Neural cell (in vitro differentiated cells): ENCODE data around the gene PRMT5. TPM values are rescaled to one million over a fixed set of nuclear protein-coding genes. Genes with fewer than 3 reads are reported as not detected.

Source experiments
- H2AFZ ChIP-seq: fragments of 200-600, 300-800 bp; sonication (generic), shearing (Covaris generic); 2 replicates; pipeline ENCODE4 v1.6.0; 2014; ENCODE audit warnings: low read depth, mild to moderate bottlenecking, antibody characterized with exemption, low read length, moderate library complexity
- H3F3A ChIP-seq: fragments of 200-600 bp; shearing (Covaris generic); 2 replicates; pipeline ENCODE4 v1.6.1; 2016; ENCODE audit warnings: mild to moderate bottlenecking, moderate library complexity, mixed read lengths, antibody characterized with exemption, low read length; ENCODE audit not compliant: insufficient read depth, poor library complexity, severe bottlenecking
- H3K27ac ChIP-seq: fragments of 200-600, 300-800 bp; sonication (generic), shearing (Covaris generic); 2 replicates; pipeline ENCODE4 v1.5.1; 2014; ENCODE audit warnings: mild to moderate bottlenecking, low read length, moderate library complexity
- H3K27me3 ChIP-seq: fragments of 300-800, 200-600 bp; sonication (generic), shearing (Covaris generic); 2 replicates; pipeline ENCODE4 v1.6.0; 2014; ENCODE audit warnings: mild to moderate bottlenecking, low read depth, low read length, moderate library complexity; ENCODE audit not compliant: insufficient read depth
- H3K36me3 ChIP-seq: fragments of 300-800, 200-600 bp; sonication (generic), shearing (Covaris generic); 2 replicates; pipeline ENCODE4 v1.5.1; 2014; ENCODE audit warnings: mild to moderate bottlenecking, antibody characterized with exemption, low read length, moderate library complexity; ENCODE audit not compliant: insufficient read depth
- H3K4me2 ChIP-seq: fragments of 300-800, 200-600 bp; sonication (generic), shearing (Covaris generic); 2 replicates; pipeline ENCODE4 v1.6.0; 2014; ENCODE audit warnings: mild to moderate bottlenecking, low read length
- H3K4me3 ChIP-seq: fragments of 300-800, 200-600 bp; sonication (generic), shearing (Covaris generic); 2 replicates; pipeline ENCODE4 v1.5.1; 2014; ENCODE audit warnings: mild to moderate bottlenecking, low read length, moderate library complexity
- H3K79me2 ChIP-seq: fragments of 200-600 bp; shearing (Covaris generic); replicated peaks from 2 replicates; pipeline ENCODE4 v1.6.0; 2014; ENCODE audit warnings: mild to moderate bottlenecking, low read length, moderate library complexity; ENCODE audit not compliant: insufficient read depth
- H3K9ac ChIP-seq: fragments of 300-800, 200-600 bp; sonication (generic), shearing (Covaris generic); 2 replicates; pipeline ENCODE4 v1.6.1; 2016; ENCODE audit warnings: mild to moderate bottlenecking, low read length, mixed read lengths
- H3K9me2 ChIP-seq: fragments of 200-600 bp; shearing (Covaris generic); 2 replicates; pipeline ENCODE4 v1.6.1; 2016; ENCODE audit warnings: mild to moderate bottlenecking, low read length, mixed read lengths; ENCODE audit not compliant: insufficient read depth
- H3K9me3 ChIP-seq: fragments of 200-600, 300-800 bp; sonication (generic), shearing (Covaris generic); 2 replicates; pipeline ENCODE4 v1.6.1; 2016; ENCODE audit warnings: mild to moderate bottlenecking, mixed run types, low read length, moderate library complexity, mixed read lengths
- H4K20me1 ChIP-seq: fragments of 200-600 bp; shearing (Covaris generic); 2 replicates; pipeline ENCODE4 v1.6.1; 2016; ENCODE audit warnings: mild to moderate bottlenecking, mixed run types; ENCODE audit not compliant: insufficient read depth
- EP300 ChIP-seq: fragments of 450-650 bp; conservative IDR thresholded peaks from 2 replicates; pipeline ENCODE4 v1.6.1; 2014; ENCODE audit warnings: antibody characterized with exemption, mild to moderate bottlenecking, moderate library complexity; ENCODE audit not compliant: poor library complexity, severe bottlenecking
- EZH2 ChIP-seq: fragments of 200-600, 300-800 bp; shearing (Covaris generic), sonication (generic); IDR thresholded peaks from 2 replicates; pipeline ENCODE4 v1.6.1; 2014; ENCODE audit warnings: antibody characterized with exemption, low read length, borderline replicate concordance, mild to moderate bottlenecking; ENCODE audit not compliant: insufficient read depth, poor library complexity, severe bottlenecking
- MXI1 ChIP-seq: fragments of 450-650 bp; conservative IDR thresholded peaks from 2 replicates; pipeline ENCODE4 v1.6.1; 2014; ENCODE audit warnings: antibody characterized with exemption, mild to moderate bottlenecking; ENCODE audit not compliant: poor library complexity, severe bottlenecking
- POLR2AphosphoS5 ChIP-seq: IDR thresholded peaks from 2 replicates; pipeline ENCODE4 v1.6.1; 2012
- RAD21 ChIP-seq: fragments of 450-650 bp; conservative IDR thresholded peaks from 2 replicates; pipeline ENCODE4 v1.6.1; 2014; ENCODE audit warnings: antibody characterized with exemption, mild to moderate bottlenecking, moderate library complexity
- SMC3 ChIP-seq: fragments of 450-650 bp; conservative IDR thresholded peaks from 2 replicates; pipeline ENCODE4 v1.6.1; 2014; ENCODE audit warnings: antibody characterized with exemption, mild to moderate bottlenecking, moderate library complexity; ENCODE audit not compliant: poor library complexity
- TAF1 ChIP-seq: IDR thresholded peaks from 2 replicates; pipeline ENCODE4 v1.6.1; 2012; ENCODE audit warnings: low read depth
- polyA plus RNA-seq: library from polyadenylated mRNA; depleted of rRNA; stranded (reverse); fragments of >200 nt; gene quantifications from 2 replicates; pipeline ENCODE4 v1.2.3, GENCODE V29; 2014
- TF ChIP-seq, protein P1 (sequence below): IDR thresholded peaks from 2 replicates; pipeline ENCODE4 v1.6.1; 2012; ENCODE audit warnings: borderline replicate concordance
- TF ChIP-seq, protein P2 (sequence below): fragments of 450-650 bp; IDR thresholded peaks from 2 replicates; pipeline ENCODE4 v1.5.1; 2014; ENCODE audit warnings: antibody characterized with exemption, mild to moderate bottlenecking, moderate library complexity; ENCODE audit not compliant: poor library complexity, severe bottlenecking

PRMT5 gene
- polyA plus RNA-seq, 1 donor from 2014 or later, result 102 TPM

DNA sequence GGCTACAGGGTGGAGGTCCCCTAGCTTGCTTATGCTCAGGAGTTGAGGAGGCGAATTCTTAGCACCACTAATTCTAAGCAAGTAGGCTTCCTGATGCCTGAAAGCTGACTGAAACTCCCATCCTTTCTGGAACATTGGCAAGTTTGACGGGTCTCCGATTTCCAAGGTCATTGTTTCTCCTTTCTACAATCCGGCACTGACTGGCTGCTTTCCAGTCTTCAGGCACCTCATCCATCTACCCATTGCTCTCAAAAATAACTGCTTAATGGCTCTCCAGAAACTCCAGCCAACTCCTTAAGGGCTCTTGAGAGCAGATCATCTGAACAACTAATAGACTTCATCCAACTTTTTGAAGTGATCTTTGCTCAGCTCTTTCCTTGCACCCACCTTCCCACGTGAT, 32.8 kb downstream of the PRMT5 start:
- no peaks in the 10 kb centered on the region for H3K79me2 ChIP-seq
- no peaks in the 10 kb centered on the region for H3K9me2 ChIP-seq

DNA sequence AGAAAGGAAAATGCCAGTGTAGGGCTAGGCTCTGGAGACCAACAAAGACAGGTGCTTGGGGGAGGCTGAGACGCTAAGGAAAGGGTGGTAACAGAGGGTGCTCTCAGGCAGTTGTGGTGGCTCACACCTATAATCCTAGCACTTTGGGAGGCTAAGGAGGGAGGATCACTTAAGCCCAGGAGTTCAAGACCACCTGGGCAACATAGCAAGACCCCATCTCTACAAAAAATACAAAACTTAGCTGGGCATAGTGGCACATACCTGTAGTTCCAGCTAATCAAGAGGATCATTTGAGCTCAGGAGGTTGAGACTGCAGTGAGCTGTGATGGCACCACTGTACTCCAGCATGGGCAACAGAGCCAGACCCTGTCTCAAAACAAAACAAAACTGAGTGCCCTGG, 33.8 kb downstream of the PRMT5 start:
- H3K4me2 ChIP-seq, result no peak overlapping the region
- H3K27me3 ChIP-seq, result no peaks in the 10 kb centered on the region
- no peaks in the 10 kb centered on the region for H3K36me3 ChIP-seq
- H3K27ac ChIP-seq, result peak overlapping the region; percentile 83
- TF ChIP-seq EZH2 (no peak), POLR2AphosphoS5 (no peak), MXI1 (no peak), SMC3 (no peak), EP300 (no peak), RAD21 (no peak), TAF1 (no peak)
- TF ChIP-seq, protein P1, sequence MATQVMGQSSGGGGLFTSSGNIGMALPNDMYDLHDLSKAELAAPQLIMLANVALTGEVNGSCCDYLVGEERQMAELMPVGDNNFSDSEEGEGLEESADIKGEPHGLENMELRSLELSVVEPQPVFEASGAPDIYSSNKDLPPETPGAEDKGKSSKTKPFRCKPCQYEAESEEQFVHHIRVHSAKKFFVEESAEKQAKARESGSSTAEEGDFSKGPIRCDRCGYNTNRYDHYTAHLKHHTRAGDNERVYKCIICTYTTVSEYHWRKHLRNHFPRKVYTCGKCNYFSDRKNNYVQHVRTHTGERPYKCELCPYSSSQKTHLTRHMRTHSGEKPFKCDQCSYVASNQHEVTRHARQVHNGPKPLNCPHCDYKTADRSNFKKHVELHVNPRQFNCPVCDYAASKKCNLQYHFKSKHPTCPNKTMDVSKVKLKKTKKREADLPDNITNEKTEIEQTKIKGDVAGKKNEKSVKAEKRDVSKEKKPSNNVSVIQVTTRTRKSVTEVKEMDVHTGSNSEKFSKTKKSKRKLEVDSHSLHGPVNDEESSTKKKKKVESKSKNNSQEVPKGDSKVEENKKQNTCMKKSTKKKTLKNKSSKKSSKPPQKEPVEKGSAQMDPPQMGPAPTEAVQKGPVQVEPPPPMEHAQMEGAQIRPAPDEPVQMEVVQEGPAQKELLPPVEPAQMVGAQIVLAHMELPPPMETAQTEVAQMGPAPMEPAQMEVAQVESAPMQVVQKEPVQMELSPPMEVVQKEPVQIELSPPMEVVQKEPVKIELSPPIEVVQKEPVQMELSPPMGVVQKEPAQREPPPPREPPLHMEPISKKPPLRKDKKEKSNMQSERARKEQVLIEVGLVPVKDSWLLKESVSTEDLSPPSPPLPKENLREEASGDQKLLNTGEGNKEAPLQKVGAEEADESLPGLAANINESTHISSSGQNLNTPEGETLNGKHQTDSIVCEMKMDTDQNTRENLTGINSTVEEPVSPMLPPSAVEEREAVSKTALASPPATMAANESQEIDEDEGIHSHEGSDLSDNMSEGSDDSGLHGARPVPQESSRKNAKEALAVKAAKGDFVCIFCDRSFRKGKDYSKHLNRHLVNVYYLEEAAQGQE, result no peak
- TF ChIP-seq, protein P2, sequence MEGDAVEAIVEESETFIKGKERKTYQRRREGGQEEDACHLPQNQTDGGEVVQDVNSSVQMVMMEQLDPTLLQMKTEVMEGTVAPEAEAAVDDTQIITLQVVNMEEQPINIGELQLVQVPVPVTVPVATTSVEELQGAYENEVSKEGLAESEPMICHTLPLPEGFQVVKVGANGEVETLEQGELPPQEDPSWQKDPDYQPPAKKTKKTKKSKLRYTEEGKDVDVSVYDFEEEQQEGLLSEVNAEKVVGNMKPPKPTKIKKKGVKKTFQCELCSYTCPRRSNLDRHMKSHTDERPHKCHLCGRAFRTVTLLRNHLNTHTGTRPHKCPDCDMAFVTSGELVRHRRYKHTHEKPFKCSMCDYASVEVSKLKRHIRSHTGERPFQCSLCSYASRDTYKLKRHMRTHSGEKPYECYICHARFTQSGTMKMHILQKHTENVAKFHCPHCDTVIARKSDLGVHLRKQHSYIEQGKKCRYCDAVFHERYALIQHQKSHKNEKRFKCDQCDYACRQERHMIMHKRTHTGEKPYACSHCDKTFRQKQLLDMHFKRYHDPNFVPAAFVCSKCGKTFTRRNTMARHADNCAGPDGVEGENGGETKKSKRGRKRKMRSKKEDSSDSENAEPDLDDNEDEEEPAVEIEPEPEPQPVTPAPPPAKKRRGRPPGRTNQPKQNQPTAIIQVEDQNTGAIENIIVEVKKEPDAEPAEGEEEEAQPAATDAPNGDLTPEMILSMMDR, result no peak
- no peak overlapping the region for H3K4me3 ChIP-seq
- no peaks in the 10 kb centered on the region for H3F3A ChIP-seq
- H4K20me1 ChIP-seq, result no peaks in the 10 kb centered on the region
- H3K9me3 ChIP-seq, result no peaks in the 10 kb centered on the region
- no peaks in the 10 kb centered on the region for H3K9me2 ChIP-seq
- H3K79me2 ChIP-seq, result no peaks in the 10 kb centered on the region
- H3K9ac ChIP-seq, result no peak overlapping the region
- H2AFZ ChIP-seq, result no peak overlapping the region

More for the DNA sequence above, 32.8 kb downstream of the PRMT5 start:
- no peak for TF ChIP-seq RAD21
- TF ChIP-seq EP300, result no peak
- no peak for TF ChIP-seq POLR2AphosphoS5
- no peak for TF ChIP-seq TAF1
- TF ChIP-seq MXI1, result no peak
- no peak for TF ChIP-seq EZH2
- TF ChIP-seq, protein P1, result no peak
- no peak for TF ChIP-seq SMC3
- TF ChIP-seq, protein P2, result no peak
- Histone ChIP-seq H3K27me3 (no peaks in the 10 kb centered on the region), H3K4me2 (peak overlapping the region; percentile 78), H4K20me1 (no peaks in the 10 kb centered on the region), H3F3A (no peaks in the 10 kb centered on the region), H3K36me3 (no peaks in the 10 kb centered on the region), H3K4me3 (peak overlapping the region; percentile 57), H3K27ac (peak overlapping the region; percentile 83), H2AFZ (no peak overlapping the region), H3K9ac (peak overlapping the region; percentile 53), H3K9me3 (no peaks in the 10 kb centered on the region)
